ENCODE measurements around the gene PRKG1. TPM values are rescaled to one million over a fixed set of nuclear protein-coding genes. Genes with fewer than 3 reads are reported as not detected.

The PRKG1 gene
- total RNA-seq, 4 donors from 2014 or later: 1.2 to 6.5 (median 2.7) TPM

GRCh38 chr10:51935341-51935740 is 861.1 kb downstream of the PRKG1 start:
- Histone ChIP-seq H3K36me3 (no peaks in the 10 kb centered on the region), H3K4me3 (no peak overlapping the region), H3K4me1 (no peaks in the 10 kb centered on the region), H3K27ac (no peak overlapping the region), H3K27me3 (no peaks in the 10 kb centered on the region), H3K9me3 (no peaks in the 10 kb centered on the region)
- no peak for TF ChIP-seq POLR2AphosphoS5 (IDR thresholded peaks at IDR 0.05)
- TF ChIP-seq, protein P1, sequence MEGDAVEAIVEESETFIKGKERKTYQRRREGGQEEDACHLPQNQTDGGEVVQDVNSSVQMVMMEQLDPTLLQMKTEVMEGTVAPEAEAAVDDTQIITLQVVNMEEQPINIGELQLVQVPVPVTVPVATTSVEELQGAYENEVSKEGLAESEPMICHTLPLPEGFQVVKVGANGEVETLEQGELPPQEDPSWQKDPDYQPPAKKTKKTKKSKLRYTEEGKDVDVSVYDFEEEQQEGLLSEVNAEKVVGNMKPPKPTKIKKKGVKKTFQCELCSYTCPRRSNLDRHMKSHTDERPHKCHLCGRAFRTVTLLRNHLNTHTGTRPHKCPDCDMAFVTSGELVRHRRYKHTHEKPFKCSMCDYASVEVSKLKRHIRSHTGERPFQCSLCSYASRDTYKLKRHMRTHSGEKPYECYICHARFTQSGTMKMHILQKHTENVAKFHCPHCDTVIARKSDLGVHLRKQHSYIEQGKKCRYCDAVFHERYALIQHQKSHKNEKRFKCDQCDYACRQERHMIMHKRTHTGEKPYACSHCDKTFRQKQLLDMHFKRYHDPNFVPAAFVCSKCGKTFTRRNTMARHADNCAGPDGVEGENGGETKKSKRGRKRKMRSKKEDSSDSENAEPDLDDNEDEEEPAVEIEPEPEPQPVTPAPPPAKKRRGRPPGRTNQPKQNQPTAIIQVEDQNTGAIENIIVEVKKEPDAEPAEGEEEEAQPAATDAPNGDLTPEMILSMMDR (IDR thresholded peaks at IDR 0.05): no peak
- no peak for TF ChIP-seq EP300 (IDR thresholded peaks at IDR 0.05)
- no peak for TF ChIP-seq POLR2A (IDR thresholded peaks at IDR 0.05)
- no peak for DNase-seq (ENCODE audit: low spot score in 2 of 2)
- 82% methylated on average over 5 of the region's 5 CpGs for WGBS

- no peak for DNase-seq (ENCODE audit: low spot score in 2 of 2)
- no peak overlapping the region for H3K27ac ChIP-seq
These were observed 863.2 kb downstream of the PRKG1 start for GRCh38 chr10:51937308-51938140.

DNA sequence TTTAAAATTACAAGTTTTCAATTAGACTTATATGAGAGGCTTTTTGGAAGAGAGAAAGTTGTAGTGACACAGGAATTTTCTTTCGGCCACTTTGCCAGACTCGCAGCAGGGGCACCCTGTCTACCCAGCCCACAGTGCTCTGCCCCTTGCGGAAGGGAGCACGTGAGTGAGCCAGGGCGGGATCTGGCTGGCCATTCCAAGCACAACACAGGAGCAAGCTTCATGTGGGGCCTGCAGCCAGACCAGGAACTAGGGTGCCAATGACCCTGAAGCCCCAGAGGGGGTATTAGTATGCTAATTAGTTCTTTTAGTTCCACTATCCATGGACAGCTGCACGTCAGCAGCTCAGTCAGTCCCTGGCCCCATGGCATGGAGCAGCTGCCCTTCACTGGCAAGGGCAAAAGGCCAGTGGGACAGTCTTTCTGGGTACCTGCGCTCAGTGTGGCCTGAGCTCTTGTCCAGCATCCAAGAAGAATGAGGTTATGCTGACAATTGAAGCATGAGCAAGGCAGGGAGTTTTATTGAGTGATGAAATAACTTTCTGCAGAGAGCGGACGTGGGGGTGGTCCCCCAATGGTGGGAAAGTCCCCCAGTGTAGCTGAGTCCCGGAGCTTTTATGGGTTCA is 876.2 kb downstream of the PRKG1 start:
- no peaks in the 10 kb centered on the region for H3K36me3 ChIP-seq
- DNase-seq (ENCODE audit: low spot score in 2 of 2): no peak
- H3K4me1 ChIP-seq: no peaks in the 10 kb centered on the region
- no peaks in the 10 kb centered on the region for H3K9me3 ChIP-seq
- no peak for TF ChIP-seq POLR2A (IDR thresholded peaks at IDR 0.05)
- no peak for TF ChIP-seq POLR2AphosphoS5 (IDR thresholded peaks at IDR 0.05)
- no peak for TF ChIP-seq EP300 (IDR thresholded peaks at IDR 0.05)
- TF ChIP-seq, protein P1 (IDR thresholded peaks at IDR 0.05): no peak
- no peak overlapping the region for H3K4me3 ChIP-seq
- H3K27me3 ChIP-seq: no peaks in the 10 kb centered on the region
- H3K27ac ChIP-seq: no peak overlapping the region
- WGBS: 81% methylated on average over 10 of the region's 10 CpGs

More at GRCh38 chr10:51937308-51938140, 863.2 kb downstream of the PRKG1 start:
- H3K4me1 ChIP-seq: no peaks in the 10 kb centered on the region
- WGBS: 70% methylated on average over 7 of the region's 7 CpGs
- H3K4me3 ChIP-seq: no peak overlapping the region
- no peaks in the 10 kb centered on the region for H3K27me3 ChIP-seq
- H3K36me3 ChIP-seq: no peaks in the 10 kb centered on the region
- TF ChIP-seq EP300 (IDR thresholded peaks at IDR 0.05): no peak
- TF ChIP-seq POLR2A (IDR thresholded peaks at IDR 0.05): no peak
- TF ChIP-seq, protein P1 (IDR thresholded peaks at IDR 0.05): no peak
- no peak for TF ChIP-seq POLR2AphosphoS5 (IDR thresholded peaks at IDR 0.05)
- H3K9me3 ChIP-seq: no peaks in the 10 kb centered on the region

DNA sequence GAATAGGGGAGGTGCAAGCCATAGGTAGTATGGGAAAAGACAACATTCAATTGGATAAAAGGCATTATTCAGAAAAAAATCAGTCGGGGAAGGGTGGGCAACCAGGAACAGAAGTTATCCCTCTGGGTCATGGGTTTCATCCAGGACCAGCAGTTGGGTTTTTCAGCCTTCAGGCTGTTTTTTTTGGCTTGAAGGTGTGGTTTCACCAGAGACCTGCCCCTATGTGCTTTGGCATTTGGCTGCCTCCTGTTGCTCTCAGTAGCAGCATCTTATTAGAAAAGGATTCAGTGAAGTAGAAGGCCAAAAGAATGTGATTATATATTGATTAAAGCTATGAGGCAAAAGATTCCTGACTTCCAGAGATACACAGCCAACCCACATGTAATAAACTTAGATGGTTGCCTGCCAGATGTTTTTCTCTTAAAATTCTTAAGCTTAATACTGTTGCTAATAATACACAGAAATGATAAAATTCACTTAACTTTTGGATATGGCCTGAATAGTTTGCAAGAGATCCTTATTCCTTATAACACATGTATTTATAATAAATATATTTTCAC is 876.8 kb downstream of the PRKG1 start:
- no peak overlapping the region for H3K4me3 ChIP-seq
- no peaks in the 10 kb centered on the region for H3K36me3 ChIP-seq
- no peaks in the 10 kb centered on the region for H3K27me3 ChIP-seq
- no peak for DNase-seq (ENCODE audit: low spot score in 2 of 2)
- TF ChIP-seq POLR2A (IDR thresholded peaks at IDR 0.05) (no peak), POLR2AphosphoS5 (IDR thresholded peaks at IDR 0.05) (no peak), EP300 (IDR thresholded peaks at IDR 0.05) (no peak)
- TF ChIP-seq, protein P1 (IDR thresholded peaks at IDR 0.05): no peak
- no peaks in the 10 kb centered on the region for H3K9me3 ChIP-seq
- H3K27ac ChIP-seq: no peak overlapping the region
- 48% methylated on average over 1 of the region's 1 CpG for WGBS
- H3K4me1 ChIP-seq: no peaks in the 10 kb centered on the region

DNA sequence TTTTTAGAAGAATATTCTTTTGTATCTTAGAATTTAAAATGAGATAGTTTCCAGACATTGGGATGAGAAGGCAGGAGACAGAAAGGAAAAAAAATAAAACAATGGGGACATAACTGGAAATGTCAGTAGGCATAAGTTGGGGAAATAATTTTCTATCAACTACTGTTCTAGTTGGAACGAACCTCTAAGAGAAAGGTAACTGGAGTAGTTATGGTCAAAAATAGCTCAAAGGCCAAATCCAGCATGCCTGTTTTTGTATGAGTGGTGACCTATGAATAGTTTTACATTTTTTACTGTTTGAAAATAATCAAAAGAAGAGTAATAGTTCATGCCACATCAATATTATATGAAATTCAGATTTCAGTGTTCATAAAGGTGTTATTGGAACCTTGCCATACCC is 877.3 kb downstream of the PRKG1 start:
- TF ChIP-seq EP300 (IDR thresholded peaks at IDR 0.05) (no peak), POLR2A (IDR thresholded peaks at IDR 0.05) (no peak), POLR2AphosphoS5 (IDR thresholded peaks at IDR 0.05) (no peak)
- TF ChIP-seq, protein P1 (IDR thresholded peaks at IDR 0.05): no peak
- no peaks in the 10 kb centered on the region for H3K27me3 ChIP-seq
- no peaks in the 10 kb centered on the region for H3K4me1 ChIP-seq
- no peak overlapping the region for H3K4me3 ChIP-seq
- DNase-seq (ENCODE audit: low spot score in 2 of 2): no peak
- no peaks in the 10 kb centered on the region for H3K9me3 ChIP-seq
- H3K27ac ChIP-seq: no peak overlapping the region
- H3K36me3 ChIP-seq: no peaks in the 10 kb centered on the region
- 51% methylated on average over 1 of the region's 1 CpG for WGBS
